GM12892 (cell line): ENCODE data around the gene EXD2.
"Not testable (repeated sequence)": the region's sequence is repeated elsewhere in the genome, so short reads cannot be mapped to it uniquely, and the experiment has no call there.

Source experiments
- DNase-seq: peaks from one replicate; pipeline ENCODE4 v3.0.0; 2011; ENCODE audit not compliant: insufficient read length
- FAIRE-seq: peaks from 2 replicates; lab custom pipeline; 2011; peaks lifted over from hg19 to GRCh38; lab: Jason Lieb, UNC
- POLR2A ChIP-seq: IDR thresholded peaks from 2 replicates; pipeline ENCODE4 v1.6.1; 2011; ENCODE audit warnings: low read depth, low read length, control low read depth
- POLR2AphosphoS5 ChIP-seq: IDR thresholded peaks from 2 replicates; pipeline ENCODE4 v1.6.1; 2011; ENCODE audit warnings: low read depth, low read length, control low read depth
- TAF1 ChIP-seq: IDR thresholded peaks from 2 replicates; pipeline ENCODE4 v1.6.1; 2011; ENCODE audit warnings: low read depth, mild to moderate bottlenecking, control low read depth, low read length, borderline replicate concordance

EXD2 gene

DNA sequence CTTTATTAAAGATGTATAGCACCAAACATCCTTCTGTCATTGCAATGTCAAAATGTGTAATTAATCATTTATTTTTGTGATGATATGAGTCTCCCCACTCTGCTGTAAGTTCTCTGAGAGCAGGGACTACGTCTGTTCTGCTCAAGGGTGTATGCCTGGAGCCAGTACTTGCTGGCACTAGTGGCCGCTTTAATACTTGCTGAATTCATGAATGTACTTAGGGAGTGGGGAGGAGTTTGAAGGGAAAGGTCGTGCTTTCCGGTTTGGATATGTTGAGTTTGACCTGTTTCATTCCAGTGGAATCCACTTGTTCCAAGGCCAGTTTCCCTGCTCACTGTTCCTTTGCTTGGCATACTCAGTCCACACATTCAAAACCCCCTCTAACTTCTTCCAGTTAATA is 36.5 kb upstream of the EXD2 start:
- FAIRE-seq (no peak), DNase-seq (no peak)
- TF ChIP-seq TAF1 (no peak), POLR2AphosphoS5 (no peak), POLR2A (no peak)

GRCh38 chr14:69156224-69156623 is 35.1 kb upstream of the EXD2 start:
- no peak for DNase-seq
- no peak for FAIRE-seq
- TF ChIP-seq TAF1: no peak
- no peak for TF ChIP-seq POLR2AphosphoS5
- TF ChIP-seq POLR2A: no peak

GRCh38 chr14:69161590-69161989 is 29.7 kb upstream of the EXD2 start:
- TF ChIP-seq TAF1: no peak
- TF ChIP-seq POLR2AphosphoS5: no peak
- no peak for TF ChIP-seq POLR2A
- DNase-seq (no peak), FAIRE-seq (no peak)

DNA sequence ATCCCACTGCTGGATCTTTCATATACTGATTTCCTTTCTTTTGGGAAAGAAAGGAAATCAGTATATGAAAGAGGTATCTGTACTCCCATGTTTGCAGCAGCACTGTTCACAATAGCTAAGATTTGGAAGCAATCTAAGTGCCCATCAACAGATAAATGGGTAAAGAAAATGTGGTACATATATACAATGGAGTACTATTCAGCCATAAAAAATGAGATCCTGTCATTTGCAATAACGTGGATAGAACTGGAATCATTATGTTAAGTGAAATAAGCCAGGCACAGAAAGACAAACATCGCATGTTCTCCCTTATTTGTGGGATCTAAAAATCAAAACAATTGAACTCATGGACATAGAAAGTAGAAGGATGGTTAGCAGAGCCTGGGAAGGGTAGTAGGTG is 25.5 kb upstream of the EXD2 start:
- FAIRE-seq, DNase-seq: not testable (repeated sequence)

DNA sequence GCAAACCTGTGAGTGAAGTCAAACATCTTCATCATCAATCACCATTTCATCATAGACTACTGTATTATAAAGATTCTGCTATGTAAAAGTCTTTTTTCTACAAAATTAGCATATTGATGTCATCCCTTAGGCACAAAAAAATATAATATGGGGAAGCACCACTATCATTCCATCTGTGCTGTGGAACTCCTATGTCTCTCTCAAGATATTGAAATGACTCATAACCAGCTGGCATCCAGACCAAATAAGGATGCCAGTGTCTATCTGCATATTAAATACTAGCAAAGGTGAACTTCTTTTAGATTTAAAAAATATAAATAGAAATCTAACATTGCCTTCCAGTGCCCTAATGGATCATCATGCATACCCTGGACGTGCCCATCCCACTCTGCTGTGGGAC is 20.5 kb upstream of the EXD2 start:
- FAIRE-seq: no peak
- no peak for TF ChIP-seq TAF1
- no peak for TF ChIP-seq POLR2AphosphoS5
- TF ChIP-seq POLR2A: no peak
- DNase-seq: no peak

GRCh38 chr14:69171569-69171968 is 19.7 kb upstream of the EXD2 start:
- TF ChIP-seq POLR2A (no peak), POLR2AphosphoS5 (no peak), TAF1 (no peak)
- no peak for DNase-seq
- no peak for FAIRE-seq

GRCh38 chr14:69175130-69175529 is 16.2 kb upstream of the EXD2 start:
- no peak for TF ChIP-seq POLR2A
- TF ChIP-seq POLR2AphosphoS5: no peak
- no peak for TF ChIP-seq TAF1
- DNase-seq: no peak
- FAIRE-seq: no peak

DNA sequence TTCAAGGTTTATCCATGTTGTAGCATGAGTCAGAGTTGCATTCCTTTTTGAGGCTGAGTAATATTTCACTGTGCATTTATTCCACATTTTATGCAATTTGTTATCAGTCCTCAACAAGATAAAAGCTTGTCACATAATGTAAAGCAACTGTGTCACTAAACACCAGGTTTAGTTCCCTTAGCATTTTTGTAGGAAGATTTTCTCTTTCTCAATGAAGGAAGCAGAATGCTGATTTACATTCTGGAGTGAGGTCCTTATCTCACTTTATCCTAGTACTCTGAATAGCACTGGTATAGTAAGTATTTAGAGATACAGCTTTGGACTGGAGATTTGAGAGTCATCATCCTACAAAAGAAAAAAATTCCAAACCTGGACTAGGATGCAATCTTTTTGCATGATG is 9.8 kb upstream of the EXD2 start:
- DNase-seq: no peak
- no peak for FAIRE-seq
- TF ChIP-seq TAF1 (no peak), POLR2AphosphoS5 (no peak), POLR2A (no peak)

- FAIRE-seq, DNase-seq: not testable (repeated sequence)
Measured at GRCh38 chr14:69182580-69182979, 8.7 kb upstream of the EXD2 start.

DNA sequence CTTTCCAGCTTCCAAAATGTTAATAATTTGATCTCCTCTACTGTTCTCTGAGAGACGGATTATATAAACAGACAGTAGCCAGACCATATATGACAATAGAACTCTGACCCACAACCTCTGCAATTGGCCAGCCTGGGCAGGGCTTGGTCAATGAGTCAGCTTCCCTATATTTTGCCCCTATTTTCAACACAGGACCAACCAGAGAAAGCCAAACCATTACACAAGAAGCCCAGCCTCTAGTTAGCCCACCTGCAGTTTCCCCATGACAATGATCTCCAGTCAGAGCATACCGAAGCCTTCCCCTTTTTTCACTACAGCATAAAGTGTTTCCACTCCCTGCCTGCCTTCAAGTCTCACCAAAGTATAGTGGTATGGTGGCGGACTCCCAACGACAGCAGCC is 7.6 kb upstream of the EXD2 start:
- no peak for DNase-seq
- TF ChIP-seq TAF1 (no peak), POLR2AphosphoS5 (no peak)
- no peak for FAIRE-seq

GRCh38 chr14:69190191-69190590 is 1.1 kb upstream of the EXD2 start:
- TF ChIP-seq TAF1: no peak
- TF ChIP-seq POLR2AphosphoS5: no peak
- no peak for TF ChIP-seq POLR2A
- no peak for DNase-seq
- FAIRE-seq: no peak

GRCh38 chr14:69193721-69194120 is 2.4 kb downstream of the EXD2 start:
- DNase-seq (no peak), FAIRE-seq (no peak)
- TF ChIP-seq POLR2AphosphoS5 (no peak), TAF1 (no peak), POLR2A (no peak)

DNA sequence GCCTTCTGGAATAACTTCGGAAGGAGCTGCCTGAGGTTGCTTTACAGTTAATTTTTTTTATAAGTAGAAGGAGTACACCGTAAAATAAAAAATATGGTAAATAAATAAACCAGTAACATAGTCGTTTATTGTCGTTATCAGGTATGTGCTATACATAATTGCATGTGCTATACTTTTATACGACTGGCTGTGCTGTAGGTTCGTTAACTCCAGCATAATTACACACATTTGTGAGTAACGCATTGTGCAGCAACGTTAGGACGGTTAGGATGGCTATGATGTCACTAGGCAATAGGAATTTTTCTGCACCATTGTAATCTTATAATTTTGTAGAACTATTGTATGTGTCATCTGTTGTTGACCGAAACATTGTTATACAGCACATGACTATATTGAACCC is 8.5 kb downstream of the EXD2 start:
- TF ChIP-seq TAF1: no peak
- TF ChIP-seq POLR2A: no peak
- TF ChIP-seq POLR2AphosphoS5: no peak
- FAIRE-seq (no peak), DNase-seq (no peak)
